SK-N-SH treated with all-trans-retinoic acid at 6 μM for 48 hours (cell line): ENCODE data around the gene SLC38A8.

ENCODE experiments used
- ATAC-seq: fragments of 200-7000 bp; cut with Tn5 transposase; 3 replicates; pipeline ENCODE4 v1.9.1; 2020; ENCODE audit warnings: mild to moderate bottlenecking, moderate library complexity
- ARNTL ChIP-seq: fragments of 450-650 bp; formaldehyde crosslinking; IDR thresholded peaks from 2 replicates; pipeline ENCODE4 v1.5.0; 2020; ENCODE audit warnings: low read depth, mild to moderate bottlenecking, moderate library complexity, borderline replicate concordance
- BACH2 ChIP-seq: fragments of 250-450 bp; sonication (Bioruptor Pico); IDR thresholded peaks from 2 replicates; pipeline ENCODE4 v1.9.0; 2021; ENCODE audit warnings: mild to moderate bottlenecking, borderline replicate concordance
- CSDC2 ChIP-seq: fragments of 250-450 bp; sonication (Bioruptor Pico); IDR thresholded peaks from 2 replicates; pipeline ENCODE4 v1.5.0; 2020; ENCODE audit warnings: mild to moderate bottlenecking, moderate library complexity
- CSRNP3 ChIP-seq: fragments of 250-450 bp; sonication (Bioruptor Pico); IDR thresholded peaks from 2 replicates; pipeline ENCODE4 v1.5.1; 2021; ENCODE audit warnings: mild to moderate bottlenecking, moderate library complexity
- ESRRG ChIP-seq: fragments of 250-450 bp; sonication (Bioruptor Pico); IDR thresholded peaks from 2 replicates; pipeline ENCODE4 v1.6.1; 2021; ENCODE audit warnings: mild to moderate bottlenecking
- GLIS3 ChIP-seq: fragments of 250-450 bp; sonication (Bioruptor Pico); IDR thresholded peaks from 2 replicates; pipeline ENCODE4 v1.5.0; 2020; ENCODE audit warnings: mild to moderate bottlenecking, moderate library complexity
- ISL1 ChIP-seq: fragments of 250-450 bp; sonication (Bioruptor Pico); IDR thresholded peaks from 2 replicates; pipeline ENCODE4 v2.1.2; 2022; ENCODE audit warnings: mild to moderate bottlenecking, moderate library complexity
- OSR1 ChIP-seq: fragments of 250-450 bp; sonication (Bioruptor Pico); IDR thresholded peaks from 2 replicates; pipeline ENCODE4 v1.8.0; 2022; ENCODE audit warnings: moderate library complexity, mild to moderate bottlenecking, inconsistent platforms
- PATZ1 ChIP-seq: fragments of 250-450 bp; sonication (Bioruptor Pico); IDR thresholded peaks from 2 replicates; pipeline ENCODE4 v1.8.0; 2020; ENCODE audit warnings: mild to moderate bottlenecking, moderate library complexity, borderline replicate concordance
- PPARA ChIP-seq: fragments of 250-450 bp; sonication (Bioruptor Pico); IDR thresholded peaks from 2 replicates; pipeline ENCODE4 v1.5.0; 2020; ENCODE audit warnings: mild to moderate bottlenecking, borderline replicate concordance
- RARB ChIP-seq: fragments of 250-450 bp; sonication (Bioruptor Pico); IDR thresholded peaks from 2 replicates; pipeline ENCODE4 v1.8.0; 2021; ENCODE audit warnings: mild to moderate bottlenecking, moderate library complexity
- SNAI2 ChIP-seq: fragments of 250-450 bp; sonication (Bioruptor Pico); IDR thresholded peaks from 2 replicates; pipeline ENCODE4 v1.5.0; 2020; ENCODE audit warnings: mild to moderate bottlenecking, moderate library complexity
- TCF4 ChIP-seq: fragments of 250-450 bp; sonication (Bioruptor Pico); IDR thresholded peaks from 2 replicates; pipeline ENCODE4 v1.8.0; 2021; ENCODE audit warnings: mild to moderate bottlenecking, moderate library complexity, borderline replicate concordance
- TOX ChIP-seq: fragments of 250-450 bp; sonication (Bioruptor Pico); IDR thresholded peaks from 2 replicates; pipeline ENCODE4 v1.8.0; 2021; ENCODE audit warnings: mild to moderate bottlenecking, moderate library complexity, borderline replicate concordance
- ZC3H10 ChIP-seq: fragments of 250-450 bp; sonication (Bioruptor Pico); IDR thresholded peaks from 2 replicates; pipeline ENCODE4 v1.5.1; 2021; ENCODE audit warnings: mild to moderate bottlenecking, moderate library complexity
- ZFP3 ChIP-seq: fragments of 250-450 bp; sonication (Bioruptor Pico); IDR thresholded peaks from 2 replicates; pipeline ENCODE4 v1.5.0; 2020; ENCODE audit warnings: mild to moderate bottlenecking, moderate library complexity
- ZFP30 ChIP-seq: fragments of 450-650 bp; formaldehyde crosslinking; IDR thresholded peaks from 2 replicates; pipeline ENCODE4 v1.5.0; 2022; ENCODE audit warnings: mild to moderate bottlenecking, moderate library complexity
- ZNF565 ChIP-seq: fragments of 450-650 bp; formaldehyde crosslinking; conservative IDR thresholded peaks from 2 replicates; pipeline ENCODE4 v1.5.0; 2020; ENCODE audit warnings: low read depth, mild to moderate bottlenecking, moderate library complexity
- ZNF70 ChIP-seq: fragments of 450-650 bp; formaldehyde crosslinking; IDR thresholded peaks from 2 replicates; pipeline ENCODE4 v1.5.0; 2020; ENCODE audit warnings: mild to moderate bottlenecking, moderate library complexity
- ZNF8 ChIP-seq: fragments of 450-650 bp; formaldehyde crosslinking; IDR thresholded peaks from 2 replicates; pipeline ENCODE4 v1.5.0; 2020; ENCODE audit warnings: mild to moderate bottlenecking, moderate library complexity
- TF ChIP-seq, protein P1 (sequence below): fragments of 250-450 bp; sonication (Bioruptor Pico); IDR thresholded peaks from 2 replicates; pipeline ENCODE4 v1.5.0; 2020; ENCODE audit warnings: mild to moderate bottlenecking, moderate library complexity
- TF ChIP-seq, protein P2 (sequence below): fragments of 250-450 bp; sonication (Bioruptor Pico); IDR thresholded peaks from 2 replicates; pipeline ENCODE4 v1.5.1; 2020; ENCODE audit warnings: low read depth, mild to moderate bottlenecking, moderate library complexity
- TF ChIP-seq, protein P3 (sequence below): fragments of 250-450 bp; sonication (Bioruptor Pico); IDR thresholded peaks from 2 replicates; pipeline ENCODE4 v1.8.0; 2021; ENCODE audit warnings: low read depth, mild to moderate bottlenecking, moderate library complexity, borderline replicate concordance

Gene SLC38A8

DNA sequence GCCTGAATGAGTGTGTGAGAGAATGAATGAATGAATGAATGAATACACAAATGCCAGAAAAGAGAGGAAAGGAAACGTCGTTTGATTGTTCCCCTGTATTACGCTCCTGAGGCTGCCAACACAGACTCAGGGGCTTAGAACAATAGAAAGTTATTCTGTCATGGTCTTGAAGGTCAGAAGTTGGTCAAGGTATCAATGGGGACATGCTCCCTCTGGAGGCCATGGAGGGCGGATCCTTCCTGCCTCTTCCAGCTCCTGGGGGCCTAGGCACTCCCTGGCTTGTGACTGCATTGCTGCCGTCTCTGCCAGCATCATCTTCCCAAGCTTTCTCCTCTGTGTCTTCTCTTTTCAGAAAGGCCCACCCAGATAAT, 1.5 kb upstream of the SLC38A8 start:
- no peak for TF ChIP-seq BACH2 (CRISPR knock-in tag)
- TF ChIP-seq ZFP30 (CRISPR knock-in tag): no peak
- no peak for TF ChIP-seq CSRNP3
- TF ChIP-seq, protein P1, sequence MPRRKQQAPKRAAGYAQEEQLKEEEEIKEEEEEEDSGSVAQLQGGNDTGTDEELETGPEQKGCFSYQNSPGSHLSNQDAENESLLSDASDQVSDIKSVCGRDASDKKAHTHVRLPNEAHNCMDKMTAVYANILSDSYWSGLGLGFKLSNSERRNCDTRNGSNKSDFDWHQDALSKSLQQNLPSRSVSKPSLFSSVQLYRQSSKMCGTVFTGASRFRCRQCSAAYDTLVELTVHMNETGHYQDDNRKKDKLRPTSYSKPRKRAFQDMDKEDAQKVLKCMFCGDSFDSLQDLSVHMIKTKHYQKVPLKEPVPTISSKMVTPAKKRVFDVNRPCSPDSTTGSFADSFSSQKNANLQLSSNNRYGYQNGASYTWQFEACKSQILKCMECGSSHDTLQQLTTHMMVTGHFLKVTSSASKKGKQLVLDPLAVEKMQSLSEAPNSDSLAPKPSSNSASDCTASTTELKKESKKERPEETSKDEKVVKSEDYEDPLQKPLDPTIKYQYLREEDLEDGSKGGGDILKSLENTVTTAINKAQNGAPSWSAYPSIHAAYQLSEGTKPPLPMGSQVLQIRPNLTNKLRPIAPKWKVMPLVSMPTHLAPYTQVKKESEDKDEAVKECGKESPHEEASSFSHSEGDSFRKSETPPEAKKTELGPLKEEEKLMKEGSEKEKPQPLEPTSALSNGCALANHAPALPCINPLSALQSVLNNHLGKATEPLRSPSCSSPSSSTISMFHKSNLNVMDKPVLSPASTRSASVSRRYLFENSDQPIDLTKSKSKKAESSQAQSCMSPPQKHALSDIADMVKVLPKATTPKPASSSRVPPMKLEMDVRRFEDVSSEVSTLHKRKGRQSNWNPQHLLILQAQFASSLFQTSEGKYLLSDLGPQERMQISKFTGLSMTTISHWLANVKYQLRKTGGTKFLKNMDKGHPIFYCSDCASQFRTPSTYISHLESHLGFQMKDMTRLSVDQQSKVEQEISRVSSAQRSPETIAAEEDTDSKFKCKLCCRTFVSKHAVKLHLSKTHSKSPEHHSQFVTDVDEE: no peak
- no peak for TF ChIP-seq SNAI2 (CRISPR knock-in tag)
- no peak for TF ChIP-seq ARNTL
- TF ChIP-seq ZFP3 (CRISPR knock-in tag): no peak
- no peak for TF ChIP-seq TOX (CRISPR knock-in tag)
- no peak for TF ChIP-seq ISL1 (CRISPR knock-in tag)
- no peak for TF ChIP-seq ZNF565 (CRISPR knock-in tag)
- TF ChIP-seq TCF4: no peak
- no peak for TF ChIP-seq ZNF70 (CRISPR knock-in tag)
- TF ChIP-seq, protein P2, sequence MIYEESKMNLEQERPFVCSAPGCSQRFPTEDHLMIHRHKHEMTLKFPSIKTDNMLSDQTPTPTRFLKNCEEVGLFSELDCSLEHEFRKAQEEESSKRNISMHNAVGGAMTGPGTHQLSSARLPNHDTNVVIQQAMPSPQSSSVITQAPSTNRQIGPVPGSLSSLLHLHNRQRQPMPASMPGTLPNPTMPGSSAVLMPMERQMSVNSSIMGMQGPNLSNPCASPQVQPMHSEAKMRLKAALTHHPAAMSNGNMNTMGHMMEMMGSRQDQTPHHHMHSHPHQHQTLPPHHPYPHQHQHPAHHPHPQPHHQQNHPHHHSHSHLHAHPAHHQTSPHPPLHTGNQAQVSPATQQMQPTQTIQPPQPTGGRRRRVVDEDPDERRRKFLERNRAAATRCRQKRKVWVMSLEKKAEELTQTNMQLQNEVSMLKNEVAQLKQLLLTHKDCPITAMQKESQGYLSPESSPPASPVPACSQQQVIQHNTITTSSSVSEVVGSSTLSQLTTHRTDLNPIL (CRISPR knock-in tag): no peak
- TF ChIP-seq GLIS3 (CRISPR knock-in tag): no peak
- TF ChIP-seq, protein P3, sequence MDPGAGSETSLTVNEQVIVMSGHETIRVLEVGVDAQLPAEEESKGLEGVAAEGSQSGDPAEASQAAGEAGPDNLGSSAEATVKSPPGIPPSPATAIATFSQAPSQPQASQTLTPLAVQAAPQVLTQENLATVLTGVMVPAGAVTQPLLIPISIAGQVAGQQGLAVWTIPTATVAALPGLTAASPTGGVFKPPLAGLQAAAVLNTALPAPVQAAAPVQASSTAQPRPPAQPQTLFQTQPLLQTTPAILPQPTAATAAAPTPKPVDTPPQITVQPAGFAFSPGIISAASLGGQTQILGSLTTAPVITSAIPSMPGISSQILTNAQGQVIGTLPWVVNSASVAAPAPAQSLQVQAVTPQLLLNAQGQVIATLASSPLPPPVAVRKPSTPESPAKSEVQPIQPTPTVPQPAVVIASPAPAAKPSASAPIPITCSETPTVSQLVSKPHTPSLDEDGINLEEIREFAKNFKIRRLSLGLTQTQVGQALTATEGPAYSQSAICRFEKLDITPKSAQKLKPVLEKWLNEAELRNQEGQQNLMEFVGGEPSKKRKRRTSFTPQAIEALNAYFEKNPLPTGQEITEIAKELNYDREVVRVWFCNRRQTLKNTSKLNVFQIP (CRISPR knock-in tag): no peak
- TF ChIP-seq OSR1: no peak
- no peak for TF ChIP-seq ZNF8 (CRISPR knock-in tag)
- TF ChIP-seq ESRRG (CRISPR knock-in tag): no peak
- TF ChIP-seq, all 23 proteins: peak for 0
- ATAC-seq: peak; percentile 82

- TF ChIP-seq PPARA (CRISPR knock-in tag): no peak
- no peak for TF ChIP-seq TOX (CRISPR knock-in tag)
- no peak for TF ChIP-seq PATZ1 (CRISPR knock-in tag)
- no peak for TF ChIP-seq ZC3H10 (CRISPR knock-in tag)
- TF ChIP-seq RARB (CRISPR knock-in tag): no peak
- no peak for TF ChIP-seq ZNF70 (CRISPR knock-in tag)
- TF ChIP-seq ISL1 (CRISPR knock-in tag): no peak
- no peak for TF ChIP-seq OSR1
- no peak for TF ChIP-seq BACH2 (CRISPR knock-in tag)
- TF ChIP-seq, protein P1: no peak
- no peak for TF ChIP-seq TCF4
- no peak for TF ChIP-seq CSDC2 (CRISPR knock-in tag)
- TF ChIP-seq ZNF565 (CRISPR knock-in tag): no peak
- TF ChIP-seq, all 23 proteins: peak for 0
- ATAC-seq: peak; percentile 18
These were observed 1.0 kb upstream of the SLC38A8 start for GRCh38 chr16:84043486-84044117.
